Endothelial cell of umbilical vein (primary cell): ENCODE measurements around the gene UTS2R. TPM values are rescaled to one million over a fixed set of nuclear protein-coding genes. Genes with fewer than 3 reads are reported as not detected.
"Not testable (repeated sequence)": the region's sequence is repeated elsewhere in the genome, so short reads cannot be mapped to it uniquely, and the experiment has no call there.

ENCODE experiments used
- BruUV-seq: library from RNA; stranded (reverse); fragments of 400-500 nt; replicated peaks from 2 replicates; lab custom pipeline; 2021; lab: Mats Ljungman, UMichigan
- CTCF ChIA-PET: fragments of 300-600, 350-600 bp; sonication (Branson Sonifier 250); formaldehyde crosslinking; loops from one replicate; lab custom pipeline; 2021; ENCODE audit warnings: antibody characterized with exemption, inconsistent platforms; lab: Charles Lee
- POLR2A ChIA-PET: fragments of 300-600, 350-600 bp; sonication (Branson Sonifier 250); formaldehyde crosslinking; loops from one replicate; lab custom pipeline; 2021; ENCODE audit warnings: antibody characterized with exemption, inconsistent platforms; lab: Charles Lee
- DNase-seq: peaks from one replicate; pipeline ENCODE4 v3.0.0-alpha.2; 2011; ENCODE audit warnings: low read depth, low spot score
- FAIRE-seq: peaks from 2 replicates; lab custom pipeline; 2011; peaks lifted over from hg19 to GRCh38; lab: Jason Lieb, UNC
- H2AFZ ChIP-seq: 2 replicates; pipeline ENCODE4 v1.6.0; 2012; ENCODE audit warnings: low read depth, low read length, control low read depth, inconsistent platforms
- H3K27ac ChIP-seq: 2 replicates; pipeline ENCODE4 v1.5.1; 2011; ENCODE audit warnings: low read depth, mild to moderate bottlenecking, control low read depth, low read length, moderate library complexity; ENCODE audit not compliant: insufficient read depth
- H3K27me3 ChIP-seq, 2 experiments: 2 replicates each; pipeline versions ENCODE4 v1.6.0 to v1.6.1; 2011; ENCODE audit warnings: low read length in 2 of 2, mixed read lengths in 1 of 2; ENCODE audit not compliant: control insufficient read depth in 2 of 2, insufficient read depth in 2 of 2
- H3K36me3 ChIP-seq, 2 experiments: 2 replicates in 1 of 2; 3 replicates in 1 of 2; pipeline ENCODE4 v1.5.1; 2011; ENCODE audit warnings: low read length in 2 of 2, mild to moderate bottlenecking in 1 of 2, moderate library complexity in 1 of 2; ENCODE audit not compliant: control insufficient read depth in 2 of 2, insufficient read depth in 2 of 2; ENCODE audit errors: extremely low read depth in 1 of 2
- H3K4me1 ChIP-seq: 3 replicates; pipeline ENCODE4 v1.5.1; 2011; ENCODE audit warnings: mild to moderate bottlenecking, low read length; ENCODE audit not compliant: control insufficient read depth, insufficient read depth; ENCODE audit errors: extremely low read depth
- H3K4me2 ChIP-seq: 2 replicates; pipeline ENCODE4 v1.6.1; 2011; ENCODE audit warnings: low read length, control low read depth, mixed read lengths; ENCODE audit not compliant: insufficient read depth
- H3K4me3 ChIP-seq, 3 experiments: fragments of 200-600 bp in 1 of 3; sonication (generic), shearing (Covaris generic) in 1 of 3; replicated peaks in 1 of 3; 2 replicates each; pipeline ENCODE4 v1.5.1; 2011 to 2016; ENCODE audit warnings: control low read depth in 3 of 3, low read length in 3 of 3, mild to moderate bottlenecking in 2 of 3, inconsistent platforms in 1 of 3, low read depth in 1 of 3, moderate library complexity in 1 of 3; ENCODE audit not compliant: insufficient read depth in 1 of 3
- H3K79me2 ChIP-seq: 2 replicates; pipeline ENCODE4 v1.6.0; 2012; ENCODE audit warnings: low read length, inconsistent platforms; ENCODE audit not compliant: control insufficient read depth, insufficient read depth
- H3K9ac ChIP-seq: replicated peaks from 2 replicates; pipeline ENCODE3; 2011; ENCODE audit warnings: low read length, control low read depth; ENCODE audit not compliant: insufficient read depth; ENCODE audit errors: extremely low read depth
- H3K9me1 ChIP-seq: replicated peaks from 3 replicates; pipeline ENCODE4 v1.6.0; 2011; ENCODE audit warnings: mild to moderate bottlenecking, low read length; ENCODE audit not compliant: control insufficient read depth, insufficient read depth; ENCODE audit errors: extremely low read depth
- H3K9me3 ChIP-seq: replicated peaks from 2 replicates; pipeline ENCODE4 v1.5.1; 2012; ENCODE audit warnings: low read length, inconsistent platforms; ENCODE audit not compliant: control insufficient read depth, insufficient read depth
- H4K20me1 ChIP-seq: replicated peaks from 2 replicates; pipeline ENCODE3; 2011; ENCODE audit warnings: mild to moderate bottlenecking, low read length; ENCODE audit not compliant: control insufficient read depth, insufficient read depth; ENCODE audit errors: extremely low read depth
- EZH2 ChIP-seq: IDR thresholded peaks from 2 replicates; pipeline ENCODE4 v1.6.1; 2012; ENCODE audit warnings: borderline replicate concordance, low read depth, mild to moderate bottlenecking, moderate library complexity, low read length, inconsistent platforms; ENCODE audit not compliant: severe bottlenecking
- FOS ChIP-seq: IDR thresholded peaks from 2 replicates; pipeline ENCODE4 v1.6.1; 2011; ENCODE audit warnings: mild to moderate bottlenecking, low read length, moderate library complexity, borderline replicate concordance; ENCODE audit not compliant: insufficient read depth
- GATA2 ChIP-seq: IDR thresholded peaks from 2 replicates; pipeline ENCODE4 v1.7.0; 2011; ENCODE audit warnings: low read depth, mild to moderate bottlenecking, moderate library complexity, mixed read lengths, low read length; ENCODE audit not compliant: insufficient read length, insufficient read depth
- JUN ChIP-seq: IDR thresholded peaks from 2 replicates; pipeline ENCODE4 v1.6.1; 2011; ENCODE audit warnings: borderline replicate concordance, low read depth; ENCODE audit not compliant: insufficient read length, insufficient read depth
- MYC ChIP-seq: IDR thresholded peaks from one replicate; pipeline ENCODE4 v1.6.1; 2011; ENCODE audit warnings: mild to moderate bottlenecking, low read depth, low read length
- POLR2A ChIP-seq: IDR thresholded peaks from 2 replicates; pipeline ENCODE4 v1.6.1; 2012; ENCODE audit warnings: low read depth, mild to moderate bottlenecking, control low read depth, low read length
- POLR2AphosphoS5 ChIP-seq: IDR thresholded peaks from 2 replicates; pipeline ENCODE4 v1.6.1; 2012; ENCODE audit warnings: low read depth, mild to moderate bottlenecking, control low read depth, low read length, moderate library complexity; ENCODE audit not compliant: insufficient read depth
- dilution Hi-C: fragments of 300-500 bp; cut with MboI; formaldehyde crosslinking; loops from one replicate; pipeline ENCODE4 v1.15.0; 2019; ENCODE audit warnings: low sequenced_read_pairs; ENCODE audit not compliant: extremely low pct_ligation_motif_present
- intact Hi-C: fragments of 100-400 bp; cut with micrococcal nuclease; formaldehyde crosslinking; loops from one replicate; pipeline ENCODE4 v1.10.0; 2022
- polyA plus RNA-seq, 4 experiments: library from polyadenylated mRNA; depleted of rRNA in 3 of 4; stranded (reverse) in 3 of 4; unstranded in 1 of 4; fragments of >200 nt; gene quantifications; 2 replicates each; pipeline versions ENCODE4 v1.2.1 to v1.2.3, GENCODE V29; 2011 to 2012; ENCODE audit warnings: missing spikeins in 1 of 4
- total RNA-seq: library from RNA; stranded (reverse); gene quantifications from 2 replicates; pipeline ENCODE4 v1.2.3, GENCODE V29; 2021
- TF ChIP-seq, protein P1 (sequence below), 2 donors: IDR thresholded peaks; 1 replicate in 1 of 2; 2 replicates in 1 of 2; pipeline ENCODE4 v1.5.1; 2011; ENCODE audit warnings: low read length in 2 of 2, mild to moderate bottlenecking in 2 of 2, moderate library complexity in 2 of 2, control low read depth in 1 of 2, inconsistent platforms in 1 of 2, low read depth in 1 of 2; ENCODE audit not compliant: insufficient read depth in 1 of 2; ENCODE audit errors: extremely low read depth in 1 of 2
- TF ChIP-seq, protein P2 (sequence below): IDR thresholded peaks from 2 replicates; pipeline ENCODE4 v1.6.1; 2011; ENCODE audit not compliant: insufficient read depth, insufficient read length

Gene UTS2R
- total and polyA plus RNA-seq, 2 donors (not counting 3 experiments of a cell fraction or from before 2014, with no cell fraction given): not detected

DNA sequence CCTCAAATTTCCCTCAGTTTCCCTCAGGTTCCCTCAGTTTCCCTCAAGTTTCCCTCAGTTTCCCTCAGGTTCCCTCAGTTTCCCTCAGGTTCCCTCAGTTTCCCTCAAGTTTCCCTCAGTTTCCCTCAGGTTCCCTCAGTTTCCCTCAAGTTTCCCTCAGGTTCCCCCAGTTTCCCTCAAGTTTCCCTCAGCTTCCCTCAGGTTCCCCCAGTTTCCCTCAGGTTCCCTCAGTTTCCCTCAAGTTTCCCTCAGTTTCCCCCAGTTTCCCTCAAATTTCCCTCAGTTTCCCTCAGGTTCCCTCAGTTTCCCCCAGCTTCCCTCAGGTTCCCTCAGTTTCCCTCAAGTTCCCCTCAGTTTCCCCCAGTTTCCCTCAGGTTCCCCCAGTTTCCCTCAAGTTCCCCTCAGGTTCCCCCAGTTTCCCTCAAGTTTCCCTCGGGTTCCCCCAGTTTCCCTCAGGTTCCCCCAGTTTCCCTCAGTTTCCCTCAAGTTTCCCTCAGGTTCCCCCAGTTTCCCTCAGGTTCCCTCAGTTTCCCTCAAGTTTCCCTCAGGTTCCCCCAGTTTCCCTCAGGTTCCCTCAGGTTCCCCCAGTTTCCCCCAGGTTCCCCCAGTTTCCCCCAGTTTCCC lies 12.0 kb upstream of the UTS2R start:
- intact Hi-C loops, H3K36me3 ChIP-seq, H3K4me1 ChIP-seq, H3K4me2 ChIP-seq, H3K27ac ChIP-seq, H3K9me3 ChIP-seq, DNase-seq, H4K20me1 ChIP-seq, H3K79me2 ChIP-seq, H3K9me1 ChIP-seq, H3K27me3 ChIP-seq, POLR2A ChIA-PET, H2AFZ ChIP-seq, H3K4me3 ChIP-seq, CTCF ChIA-PET, BruUV-seq, dilution Hi-C loops, H3K9ac ChIP-seq, FAIRE-seq: not testable (repeated sequence)

DNA sequence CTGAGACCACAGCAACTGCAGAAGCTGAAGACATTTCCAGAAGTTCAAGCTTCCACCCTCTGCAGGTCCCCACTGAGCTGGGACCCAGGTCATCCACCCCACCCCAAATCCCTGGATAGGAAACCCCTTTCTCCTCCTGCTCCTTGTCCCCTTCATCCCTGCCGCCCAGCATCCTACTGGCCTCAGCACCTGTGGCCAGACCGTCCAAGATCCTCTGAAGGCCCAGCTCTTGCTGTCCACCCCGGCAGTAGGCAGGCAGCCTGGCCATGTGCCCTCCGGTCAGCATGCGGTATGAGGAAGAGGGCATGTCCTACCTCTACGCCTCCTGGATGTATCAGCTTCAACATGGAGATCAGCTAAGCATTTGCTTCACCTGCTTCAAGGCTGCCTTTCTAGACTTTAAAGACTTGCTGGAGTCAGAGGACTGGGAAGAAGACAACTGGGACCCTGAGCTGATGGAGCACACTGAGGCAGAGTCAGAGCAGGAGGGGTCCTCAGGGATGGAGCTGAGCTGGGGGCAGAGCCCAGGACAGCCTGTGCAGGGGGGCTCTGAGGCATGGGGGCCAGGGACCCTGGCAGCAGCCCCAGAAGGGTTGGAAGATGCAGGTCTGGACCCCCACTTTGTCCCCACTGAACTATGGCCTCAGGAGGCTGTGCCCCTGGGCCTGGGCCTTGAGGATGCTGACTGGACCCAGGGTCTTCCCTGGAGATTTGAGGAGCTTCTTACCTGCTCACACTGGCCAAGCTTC lies 9.5 kb upstream of the UTS2R start:
- no peaks in the 10 kb centered on the region for H3K9me1 ChIP-seq
- no peaks in the 10 kb centered on the region for H3K27me3 ChIP-seq
- H3K9ac ChIP-seq: no peak overlapping the region
- intact Hi-C loops (no loop called here), dilution Hi-C loops (no loop called here)
- H3K4me3 ChIP-seq: no peak overlapping the region
- no peaks in the 10 kb centered on the region for H4K20me1 ChIP-seq
- DNase-seq (no peak), FAIRE-seq (no peak)
- H3K4me1 ChIP-seq: peaks cover 2% of the 10 kb centered on the region
- no TSS peak for BruUV-seq
- POLR2A ChIA-PET: no interaction called here
- no peak overlapping the region for H3K4me2 ChIP-seq
- no peak overlapping the region for H2AFZ ChIP-seq
- no peak overlapping the region for H3K27ac ChIP-seq
- no peaks in the 10 kb centered on the region for H3K79me2 ChIP-seq
- TF ChIP-seq GATA2 (no peak), MYC (no peak), JUN (no peak), POLR2AphosphoS5 (no peak), EZH2 (no peak), POLR2A (no peak), FOS (no peak)
- TF ChIP-seq, protein P1, sequence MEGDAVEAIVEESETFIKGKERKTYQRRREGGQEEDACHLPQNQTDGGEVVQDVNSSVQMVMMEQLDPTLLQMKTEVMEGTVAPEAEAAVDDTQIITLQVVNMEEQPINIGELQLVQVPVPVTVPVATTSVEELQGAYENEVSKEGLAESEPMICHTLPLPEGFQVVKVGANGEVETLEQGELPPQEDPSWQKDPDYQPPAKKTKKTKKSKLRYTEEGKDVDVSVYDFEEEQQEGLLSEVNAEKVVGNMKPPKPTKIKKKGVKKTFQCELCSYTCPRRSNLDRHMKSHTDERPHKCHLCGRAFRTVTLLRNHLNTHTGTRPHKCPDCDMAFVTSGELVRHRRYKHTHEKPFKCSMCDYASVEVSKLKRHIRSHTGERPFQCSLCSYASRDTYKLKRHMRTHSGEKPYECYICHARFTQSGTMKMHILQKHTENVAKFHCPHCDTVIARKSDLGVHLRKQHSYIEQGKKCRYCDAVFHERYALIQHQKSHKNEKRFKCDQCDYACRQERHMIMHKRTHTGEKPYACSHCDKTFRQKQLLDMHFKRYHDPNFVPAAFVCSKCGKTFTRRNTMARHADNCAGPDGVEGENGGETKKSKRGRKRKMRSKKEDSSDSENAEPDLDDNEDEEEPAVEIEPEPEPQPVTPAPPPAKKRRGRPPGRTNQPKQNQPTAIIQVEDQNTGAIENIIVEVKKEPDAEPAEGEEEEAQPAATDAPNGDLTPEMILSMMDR (IDR thresholded peaks at IDR 0.05; ENCODE audit: extremely low read depth in 1 of 2, insufficient read depth in 1 of 2, low read depth in 1 of 2, low read length in 2 of 2): no peak
- TF ChIP-seq, protein P2, sequence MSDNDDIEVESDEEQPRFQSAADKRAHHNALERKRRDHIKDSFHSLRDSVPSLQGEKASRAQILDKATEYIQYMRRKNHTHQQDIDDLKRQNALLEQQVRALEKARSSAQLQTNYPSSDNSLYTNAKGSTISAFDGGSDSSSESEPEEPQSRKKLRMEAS: no peak
- H3K9me3 ChIP-seq: no peaks in the 10 kb centered on the region
- H3K36me3 ChIP-seq: no peaks in the 10 kb centered on the region
- CTCF ChIA-PET: interaction anchor here (0.8 to 1.4 kb wide), 4 partner anchors 11 to 63 kb away, joined by 3 to 5 read pairs (median 4); no protein-coding TSS in a partner anchor
